ENCODE results near the gene RNF8.
"Not testable (repeated sequence)": the region's sequence is repeated elsewhere in the genome, so short reads cannot be mapped to it uniquely, and the experiment has no call there.

RNF8 gene

GRCh38 chr6:37353761-37354525 lies at the start of gene RNF8:
Gene RNF8 (plus strand): TSS chr6:37353983. CDS start chr6:37354165, 182 bp downstream.
- in situ Hi-C loops (cut with HindIII; ENCODE audit: low sequenced_read_pairs), result no loop called here

- in situ Hi-C loops (cut with HindIII; ENCODE audit: low sequenced_read_pairs), result no loop called here
Observed at GRCh38 chr6:37304766-37305165, 49.0 kb upstream of the RNF8 start.

- in situ Hi-C loops (cut with HindIII; ENCODE audit: low sequenced_read_pairs), result no loop called here
Observed at GRCh38 chr6:37305841-37306425, 47.9 kb upstream of the RNF8 start.

- in situ Hi-C loops (cut with HindIII; ENCODE audit: low sequenced_read_pairs), result no loop called here
Observed at GRCh38 chr6:37306624-37307222, 47.1 kb upstream of the RNF8 start.

- in situ Hi-C loops (cut with HindIII; ENCODE audit: low sequenced_read_pairs), result not testable (repeated sequence)
Observed at GRCh38 chr6:37307484-37307883, 46.3 kb upstream of the RNF8 start.

- in situ Hi-C loops (cut with HindIII; ENCODE audit: low sequenced_read_pairs), result no loop called here
Observed at GRCh38 chr6:37308069-37308815, 45.5 kb upstream of the RNF8 start.

GRCh38 chr6:37309046-37309445 lies 44.7 kb upstream of the RNF8 start:
- in situ Hi-C loops (cut with HindIII; ENCODE audit: low sequenced_read_pairs), result no loop called here

GRCh38 chr6:37309692-37310091 lies 44.1 kb upstream of the RNF8 start:
- in situ Hi-C loops (cut with HindIII; ENCODE audit: low sequenced_read_pairs), result no loop called here

- in situ Hi-C loops (cut with HindIII; ENCODE audit: low sequenced_read_pairs), result no loop called here
Observed at GRCh38 chr6:37310966-37311365, 42.8 kb upstream of the RNF8 start.

GRCh38 chr6:37311741-37312473 lies 41.9 kb upstream of the RNF8 start:
- in situ Hi-C loops (cut with HindIII; ENCODE audit: low sequenced_read_pairs), result no loop called here

GRCh38 chr6:37313723-37314486 lies 39.9 kb upstream of the RNF8 start:
- in situ Hi-C loops (cut with HindIII; ENCODE audit: low sequenced_read_pairs), result no loop called here

- in situ Hi-C loops (cut with HindIII; ENCODE audit: low sequenced_read_pairs), result no loop called here
Observed at GRCh38 chr6:37314487-37315156, 39.2 kb upstream of the RNF8 start.

- in situ Hi-C loops (cut with HindIII; ENCODE audit: low sequenced_read_pairs), result no loop called here
Observed at GRCh38 chr6:37315157-37315515, 38.6 kb upstream of the RNF8 start.

GRCh38 chr6:37316071-37316470 lies 37.7 kb upstream of the RNF8 start:
- in situ Hi-C loops (cut with HindIII; ENCODE audit: low sequenced_read_pairs), result no loop called here

- in situ Hi-C loops (cut with HindIII; ENCODE audit: low sequenced_read_pairs), result no loop called here
Observed at GRCh38 chr6:37317312-37318038, 36.3 kb upstream of the RNF8 start.

GRCh38 chr6:37319156-37319555 lies 34.6 kb upstream of the RNF8 start:
- in situ Hi-C loops (cut with HindIII; ENCODE audit: low sequenced_read_pairs), result no loop called here

- in situ Hi-C loops (cut with HindIII; ENCODE audit: low sequenced_read_pairs), result no loop called here
Observed at GRCh38 chr6:37319856-37320480, 33.8 kb upstream of the RNF8 start.

GRCh38 chr6:37320646-37321045 lies 33.1 kb upstream of the RNF8 start:
- in situ Hi-C loops (cut with HindIII; ENCODE audit: low sequenced_read_pairs), result no loop called here

- in situ Hi-C loops (cut with HindIII; ENCODE audit: low sequenced_read_pairs), result no loop called here
Observed at GRCh38 chr6:37321101-37321500, 32.7 kb upstream of the RNF8 start.
